DOHH2 (cell line): ENCODE data around the gene WNT3.
A peak's percentile ranks its signal among the peaks of the same experiment; 100 is the strongest.

ENCODE experiments used
- H3F3A ChIP-seq: fragments of 200-600 bp; sonication (generic), shearing (Covaris generic); 2 replicates; pipeline ENCODE4 v1.6.0; 2016; ENCODE audit warnings: antibody characterized with exemption, mild to moderate bottlenecking; ENCODE audit not compliant: control insufficient read depth, insufficient read depth
- H3K27ac ChIP-seq: fragments of 200-600 bp; sonication (generic); 2 replicates; pipeline ENCODE4 v1.5.1; 2014; ENCODE audit warnings: low read depth, mild to moderate bottlenecking, low read length, moderate library complexity
- H3K27me3 ChIP-seq: fragments of 200-600 bp; sonication (generic); 2 replicates; pipeline ENCODE4 v1.6.1; 2014; ENCODE audit warnings: mild to moderate bottlenecking, low read length, mixed read lengths; ENCODE audit not compliant: control insufficient read depth
- H3K36me3 ChIP-seq: fragments of 200-600 bp; sonication (generic); 2 replicates; pipeline ENCODE4 v1.6.1; 2014; ENCODE audit warnings: mild to moderate bottlenecking, low read length, moderate library complexity, mixed read lengths; ENCODE audit not compliant: control insufficient read depth
- H3K4me1 ChIP-seq: fragments of 200-600 bp; sonication (generic); 2 replicates; pipeline ENCODE4 v1.6.1; 2014; ENCODE audit warnings: mild to moderate bottlenecking, low read length, mixed read lengths; ENCODE audit not compliant: control insufficient read depth
- H3K4me2 ChIP-seq: fragments of 200-600 bp; sonication (generic); 2 replicates; pipeline ENCODE4 v1.6.0; 2014; ENCODE audit warnings: mild to moderate bottlenecking, low read length, moderate library complexity
- H3K4me3 ChIP-seq: fragments of 200-600 bp; sonication (generic); 2 replicates; pipeline ENCODE4 v1.5.1; 2014; ENCODE audit warnings: mild to moderate bottlenecking, low read length, mixed read lengths
- H3K79me2 ChIP-seq: fragments of 200-600 bp; sonication (generic); 2 replicates; pipeline ENCODE4 v1.6.1; 2014; ENCODE audit warnings: mild to moderate bottlenecking, low read length, mixed read lengths; ENCODE audit not compliant: control insufficient read depth
- H3K9me2 ChIP-seq: fragments of 200-600 bp; sonication (generic); replicated peaks from 2 replicates; pipeline ENCODE4 v1.6.1; 2014; ENCODE audit warnings: mild to moderate bottlenecking, low read length, mixed read lengths; ENCODE audit not compliant: control insufficient read depth
- H3K9me3 ChIP-seq: fragments of 200-600 bp; sonication (generic); 2 replicates; pipeline ENCODE4 v1.6.1; 2014; ENCODE audit warnings: antibody characterized with exemption, low read length, mixed read lengths; ENCODE audit not compliant: control insufficient read depth, insufficient read depth
- H4K20me1 ChIP-seq: fragments of 200-600 bp; sonication (generic); 2 replicates; pipeline ENCODE4 v1.6.0; 2014; ENCODE audit warnings: low read depth, mild to moderate bottlenecking, antibody characterized with exemption, low read length, moderate library complexity; ENCODE audit not compliant: control insufficient read depth, insufficient read depth
- EZH2phosphoT487 ChIP-seq: fragments of 200-600 bp; sonication (generic); IDR thresholded peaks from 2 replicates; pipeline ENCODE4 v1.6.1; 2017; ENCODE audit warnings: borderline replicate concordance, mild to moderate bottlenecking, antibody characterized with exemption, low read length, moderate library complexity, mixed read lengths
- TF ChIP-seq, protein P1 (sequence below): fragments of 200-600 bp; sonication (generic); IDR thresholded peaks from one replicate; pipeline ENCODE4 v1.5.1; 2014; ENCODE audit warnings: antibody characterized with exemption, mild to moderate bottlenecking, low read depth, low read length; ENCODE audit not compliant: poor library complexity, severe bottlenecking

The WNT3 gene

DNA sequence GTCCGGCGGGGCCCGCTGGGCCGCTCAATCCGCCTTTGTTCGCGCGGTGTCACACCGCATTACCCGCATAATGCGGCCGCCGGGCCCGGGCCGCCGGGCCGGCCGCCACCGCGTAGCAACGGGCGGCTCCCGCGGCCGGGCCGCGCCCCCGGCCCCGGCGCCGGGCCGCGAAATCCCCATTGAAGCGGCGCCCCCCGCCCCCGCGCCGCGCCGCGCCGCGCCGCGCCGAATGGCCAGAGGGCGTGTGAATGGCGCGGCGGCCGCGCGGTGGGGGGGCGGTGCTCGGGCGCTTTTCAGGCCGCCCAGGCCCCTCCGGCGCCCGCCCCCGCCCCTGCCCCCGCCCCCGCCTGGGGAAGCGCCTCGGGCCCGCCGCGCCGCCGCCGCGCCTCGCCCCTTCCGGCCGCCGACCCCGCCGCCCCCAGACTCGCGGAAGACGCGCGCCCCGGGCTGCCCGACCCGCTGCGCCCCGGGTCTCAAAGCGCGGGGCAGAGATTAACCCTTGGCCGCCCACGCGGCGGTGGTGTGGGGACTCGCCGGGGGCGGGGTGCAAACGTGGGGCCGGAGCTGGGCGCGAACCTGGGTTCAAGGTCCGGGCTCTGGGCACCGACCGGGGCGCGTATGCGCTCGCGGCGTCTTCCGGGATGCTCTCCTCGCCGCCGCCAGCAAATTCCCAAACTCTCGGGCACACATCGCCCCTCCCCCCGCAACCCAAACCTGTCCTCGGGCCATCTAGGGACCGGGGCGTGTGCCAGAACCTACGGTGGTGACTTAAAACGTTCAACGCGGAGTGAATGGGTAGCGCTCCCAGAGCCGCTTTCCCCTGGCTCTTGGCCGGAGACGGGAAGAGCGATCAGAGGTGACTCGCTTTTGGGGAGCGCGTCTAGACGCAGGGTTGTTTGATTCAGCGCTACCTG, 46.7 kb downstream of the WNT3 start:
- peak overlapping the region; percentile 71 for H3K4me3 ChIP-seq
- TF ChIP-seq, protein P1, sequence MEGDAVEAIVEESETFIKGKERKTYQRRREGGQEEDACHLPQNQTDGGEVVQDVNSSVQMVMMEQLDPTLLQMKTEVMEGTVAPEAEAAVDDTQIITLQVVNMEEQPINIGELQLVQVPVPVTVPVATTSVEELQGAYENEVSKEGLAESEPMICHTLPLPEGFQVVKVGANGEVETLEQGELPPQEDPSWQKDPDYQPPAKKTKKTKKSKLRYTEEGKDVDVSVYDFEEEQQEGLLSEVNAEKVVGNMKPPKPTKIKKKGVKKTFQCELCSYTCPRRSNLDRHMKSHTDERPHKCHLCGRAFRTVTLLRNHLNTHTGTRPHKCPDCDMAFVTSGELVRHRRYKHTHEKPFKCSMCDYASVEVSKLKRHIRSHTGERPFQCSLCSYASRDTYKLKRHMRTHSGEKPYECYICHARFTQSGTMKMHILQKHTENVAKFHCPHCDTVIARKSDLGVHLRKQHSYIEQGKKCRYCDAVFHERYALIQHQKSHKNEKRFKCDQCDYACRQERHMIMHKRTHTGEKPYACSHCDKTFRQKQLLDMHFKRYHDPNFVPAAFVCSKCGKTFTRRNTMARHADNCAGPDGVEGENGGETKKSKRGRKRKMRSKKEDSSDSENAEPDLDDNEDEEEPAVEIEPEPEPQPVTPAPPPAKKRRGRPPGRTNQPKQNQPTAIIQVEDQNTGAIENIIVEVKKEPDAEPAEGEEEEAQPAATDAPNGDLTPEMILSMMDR, result no peak
- peak; percentile 95 for TF ChIP-seq EZH2phosphoT487
- H3K4me2 ChIP-seq, result peak overlapping the region; percentile 83
- H3K27me3 ChIP-seq, result peaks cover 44% of the 10 kb centered on the region
- H4K20me1 ChIP-seq, result no peaks in the 10 kb centered on the region
- H3K9me2 ChIP-seq, result no peaks in the 10 kb centered on the region
- H3F3A ChIP-seq, result no peaks in the 10 kb centered on the region
- peaks cover 17% of the 10 kb centered on the region for H3K4me1 ChIP-seq
- H3K36me3 ChIP-seq, result no peaks in the 10 kb centered on the region
- no peaks in the 10 kb centered on the region for H3K9me3 ChIP-seq
- no peak overlapping the region for H3K27ac ChIP-seq
- H3K79me2 ChIP-seq, result no peaks in the 10 kb centered on the region

DNA sequence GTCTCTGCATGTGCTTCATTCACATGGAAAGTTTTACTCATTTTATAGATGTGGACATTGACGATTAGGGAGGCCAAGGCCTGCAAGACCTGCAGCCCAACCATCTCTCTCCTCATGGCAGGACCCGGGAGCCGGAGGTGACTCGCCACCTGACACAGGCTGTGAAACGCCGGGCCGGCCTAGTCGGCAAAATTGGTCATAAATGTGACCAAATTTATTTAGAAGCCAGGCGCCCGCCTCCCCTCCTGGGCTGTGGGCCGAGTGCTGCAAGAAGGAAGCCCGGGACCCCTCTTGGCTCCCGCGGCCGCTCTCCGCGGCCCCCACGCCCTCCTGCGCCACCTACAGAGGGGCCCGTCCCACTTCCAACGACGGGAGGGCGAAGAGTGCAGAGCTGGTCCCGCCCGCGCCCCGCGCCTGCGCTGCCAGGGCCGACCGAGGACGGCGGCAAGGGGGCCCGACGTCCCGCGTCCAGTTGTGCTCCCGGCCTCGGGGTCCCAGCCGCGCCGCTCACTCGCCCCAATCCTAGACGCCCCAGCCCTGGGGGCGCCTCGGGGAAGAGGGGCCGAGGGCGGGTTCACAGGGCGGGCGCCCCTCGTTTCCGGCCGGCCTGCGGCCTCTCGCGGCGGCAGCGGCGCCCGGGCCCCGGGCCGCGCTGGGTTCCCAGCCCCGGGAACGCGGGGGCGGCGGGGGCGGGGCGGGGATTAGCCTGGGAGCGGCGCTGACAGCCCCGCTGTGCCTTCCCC, 47.5 kb downstream of the WNT3 start:
- Histone ChIP-seq H4K20me1 (no peaks in the 10 kb centered on the region), H3K9me2 (no peaks in the 10 kb centered on the region), H3K4me1 (peaks cover 17% of the 10 kb centered on the region), H3K27me3 (peaks cover 41% of the 10 kb centered on the region), H3K4me2 (peak overlapping the region; percentile 53), H3K4me3 (peak overlapping the region; percentile 47), H3K9me3 (no peaks in the 10 kb centered on the region), H3K36me3 (no peaks in the 10 kb centered on the region), H3K79me2 (no peaks in the 10 kb centered on the region), H3F3A (no peaks in the 10 kb centered on the region), H3K27ac (no peak overlapping the region)
- TF ChIP-seq, protein P1, result no peak
- no peak for TF ChIP-seq EZH2phosphoT487

DNA sequence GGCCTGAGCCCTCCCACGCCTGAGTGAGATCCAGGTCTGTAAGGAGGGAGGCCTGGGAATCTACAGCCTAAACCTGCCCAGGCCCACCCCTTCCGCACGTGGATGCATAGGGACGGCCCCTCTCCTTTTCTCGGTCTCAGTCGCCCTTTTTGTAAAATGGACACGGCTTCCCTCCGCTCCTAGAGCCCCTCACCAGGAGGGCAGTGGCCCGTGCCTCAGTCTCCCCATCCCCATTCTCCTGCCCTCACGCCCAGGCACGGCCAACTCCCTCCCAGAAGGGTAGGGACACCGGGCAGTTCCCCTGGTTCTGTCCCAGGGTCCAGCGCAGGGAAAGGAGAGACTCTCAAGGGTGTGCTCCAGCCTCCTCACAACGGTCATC, 48.1 kb downstream of the WNT3 start:
- Histone ChIP-seq H3K4me1 (peaks cover 17% of the 10 kb centered on the region), H3K9me3 (no peaks in the 10 kb centered on the region), H3K79me2 (no peaks in the 10 kb centered on the region), H3K36me3 (no peaks in the 10 kb centered on the region), H3K9me2 (no peaks in the 10 kb centered on the region), H3F3A (no peaks in the 10 kb centered on the region), H3K4me3 (no peak overlapping the region), H3K27ac (no peak overlapping the region), H4K20me1 (no peaks in the 10 kb centered on the region), H3K27me3 (peaks cover 41% of the 10 kb centered on the region), H3K4me2 (peak overlapping the region; percentile 53; the same call in 1 of the 2 replicates)
- no peak for TF ChIP-seq EZH2phosphoT487
- TF ChIP-seq, protein P1, result no peak
